Left lung (tissue), 10 donors: ENCODE measurements around the gene CENPU. TPM values are rescaled to one million over a fixed set of nuclear protein-coding genes. Genes with fewer than 3 reads are reported as not detected.

Experiments
- ATAC-seq: fragments of 200-7000 bp; cut with Tn5 transposase; one replicate; pipeline ENCODE4 v1.9.1; 2020; ENCODE audit warnings: moderate library complexity
- DNase-seq, 4 donors: peaks; one replicate each; pipeline ENCODE4 v3.0.0-alpha.2; 2013 to 2020
- H3K27ac ChIP-seq, 2 donors: fragments of 200-600 bp; sonication (generic) in 1 of 2; one replicate each; pipeline versions ENCODE4 v1.5.0 to v1.8.0; 2020 to 2021
- H3K27me3 ChIP-seq, 2 donors: fragments of 200-600 bp; sonication (generic) in 1 of 2; one replicate each; pipeline versions ENCODE4 v1.5.0 to v1.8.0; 2020 to 2021
- H3K36me3 ChIP-seq, 2 donors: fragments of 200-600 bp; sonication (generic) in 1 of 2; one replicate each; pipeline versions ENCODE4 v1.5.0 to v1.8.0; 2020 to 2021
- H3K4me1 ChIP-seq, 2 donors: fragments of 200-600 bp; one replicate each; pipeline ENCODE4 v1.8.0; 2021
- H3K4me3 ChIP-seq, 2 donors: fragments of 200-600 bp; sonication (generic) in 1 of 2; one replicate each; pipeline versions ENCODE4 v1.5.0 to v1.8.0; 2020 to 2021; ENCODE audit warnings: mild to moderate bottlenecking in 1 of 2
- H3K9me3 ChIP-seq, 2 donors: fragments of 200-600 bp; sonication (generic) in 1 of 2; one replicate each; pipeline versions ENCODE4 v1.5.0 to v1.8.0; 2020 to 2021
- CTCF ChIP-seq, 2 donors: fragments of 200-600 bp; sonication (generic) in 1 of 2; IDR thresholded peaks; one replicate each; pipeline versions ENCODE4 v1.5.0 to v1.8.0; 2021; ENCODE audit warnings: antibody characterized with exemption in 2 of 2
- intact Hi-C, 2 donors: fragments of 100-400 bp; cut with DNase I; formaldehyde crosslinking; loops; one replicate each; pipeline versions ENCODE4 v1.11.2 to v1.14.2; 2022
- polyA plus RNA-seq, 6 donors: library from polyadenylated mRNA; unstranded; fragments of 120-200 nt; gene quantifications; one replicate each; pipeline ENCODE4 v1.2.1, GENCODE V29; 2013; ENCODE audit not compliant: insufficient read length in 6 of 6
- total RNA-seq, 2 donors: library from RNA; stranded (reverse); fragmentation: NEBNext Ultra II Directional; extraction: Animal tissue kit (Norgen Biotek cat#: 25700); gene quantifications; one replicate each; pipeline ENCODE4 v1.2.1, GENCODE V29; 2021
- donor health status: DM: no; HTN: yes; CAD: no.
- donor health status: DM: no; HTN: no; CAD: no.

Gene CENPU
- total and polyA plus RNA-seq, 8 donors: 11.3 to 59.1 (median 34.0) TPM

DNA sequence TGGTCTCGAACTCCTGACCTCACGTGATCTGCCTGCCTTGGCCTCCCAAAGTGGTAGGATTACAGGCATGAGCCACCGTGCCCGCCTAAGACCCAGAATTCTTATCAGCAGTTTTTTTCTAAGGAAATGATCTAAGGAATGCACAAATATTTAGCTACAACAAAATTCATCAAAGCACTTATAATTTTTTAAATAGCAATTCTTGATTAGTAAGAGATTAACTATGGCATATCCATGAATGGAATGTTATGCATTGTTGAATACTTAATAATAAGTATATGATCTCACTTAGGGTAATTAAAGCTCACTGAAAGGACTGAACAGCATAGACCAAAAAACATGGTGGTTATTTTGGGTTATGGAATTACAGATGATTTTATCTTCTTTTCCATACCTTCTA is 18.4 kb downstream of the CENPU start:
- Histone ChIP-seq H3K4me1 (no peaks in the 10 kb centered on the region), H3K36me3 (peaks cover 0 to 14% of the 10 kb centered on the region in 2 donors), H3K9me3 (no peaks in the 10 kb centered on the region), H3K27me3 (no peaks in the 10 kb centered on the region), H3K27ac (no peak overlapping the region), H3K4me3 (no peak overlapping the region)
- intact Hi-C loops: no loop called here
- ATAC-seq (no peak), DNase-seq (no peak)
- no peak for TF ChIP-seq CTCF (IDR thresholded peaks at IDR 0.05)

DNA sequence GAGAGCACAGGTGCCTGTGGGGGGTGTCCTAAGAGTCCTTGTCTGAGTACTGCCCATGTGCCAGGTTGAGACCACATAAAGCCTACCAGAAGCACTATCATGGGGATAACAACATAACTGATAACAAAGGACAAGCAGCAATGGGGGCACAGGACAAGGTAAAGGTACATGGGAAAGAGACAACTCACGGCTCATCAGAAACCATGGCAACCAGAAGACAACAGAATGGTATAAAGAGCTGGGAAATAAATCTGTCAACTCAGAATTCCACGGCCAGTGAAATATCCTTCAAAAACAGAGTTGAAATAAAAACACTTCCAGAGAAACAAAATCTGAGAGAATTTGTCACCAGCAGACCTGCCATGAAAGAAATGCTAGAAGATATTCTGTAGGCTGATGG is 20.0 kb downstream of the CENPU start:
- no peaks in the 10 kb centered on the region for H3K9me3 ChIP-seq
- no peaks in the 10 kb centered on the region for H3K27me3 ChIP-seq
- no peaks in the 10 kb centered on the region for H3K4me1 ChIP-seq
- intact Hi-C loops: no loop called here
- no peak for TF ChIP-seq CTCF (IDR thresholded peaks at IDR 0.05)
- H3K4me3 ChIP-seq: no peak overlapping the region
- DNase-seq: no peak
- peaks cover 0 to 14% of the 10 kb centered on the region in 2 donors for H3K36me3 ChIP-seq
- ATAC-seq: no peak
- H3K27ac ChIP-seq: no peak overlapping the region

DNA sequence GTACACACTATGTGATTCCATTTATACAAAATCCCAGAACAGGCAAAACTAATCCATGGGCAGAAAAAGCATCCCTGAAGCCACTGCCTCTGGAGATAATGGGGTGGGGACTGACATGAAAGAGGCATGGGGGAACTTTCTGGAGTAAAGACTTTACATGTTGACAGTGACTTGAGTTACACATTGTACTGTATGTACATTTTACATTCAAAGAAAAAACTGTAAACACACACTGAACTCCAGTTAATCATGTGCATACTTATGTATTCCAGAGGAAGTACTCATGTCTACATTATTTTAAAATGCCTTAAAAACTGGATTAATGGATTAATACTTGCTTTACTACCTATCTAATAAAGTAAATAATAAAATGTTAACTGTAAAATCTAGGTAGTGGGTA is 21.6 kb downstream of the CENPU start:
- TF ChIP-seq CTCF (IDR thresholded peaks at IDR 0.05): no peak
- no peaks in the 10 kb centered on the region for H3K4me1 ChIP-seq
- ATAC-seq: no peak
- H3K9me3 ChIP-seq: no peaks in the 10 kb centered on the region
- no peaks in the 10 kb centered on the region for H3K27me3 ChIP-seq
- no peak overlapping the region for H3K27ac ChIP-seq
- intact Hi-C loops: no loop called here
- H3K36me3 ChIP-seq: peaks cover 0 to 6% of the 10 kb centered on the region in 2 donors
- no peak overlapping the region for H3K4me3 ChIP-seq
- no peak for DNase-seq

GRCh38 chr4:184706453-184706852 is 27.4 kb downstream of the CENPU start:
- DNase-seq (no peak), ATAC-seq (no peak)
- Histone ChIP-seq H3K4me1 (no peaks in the 10 kb centered on the region), H3K9me3 (no peaks in the 10 kb centered on the region), H3K4me3 (no peak overlapping the region), H3K36me3 (peaks cover 0 to 3% of the 10 kb centered on the region in 2 donors), H3K27me3 (no peaks in the 10 kb centered on the region), H3K27ac (no peak overlapping the region)
- intact Hi-C loops: no loop called here
- no peak for TF ChIP-seq CTCF (IDR thresholded peaks at IDR 0.05)

GRCh38 chr4:184705692-184706091 is 28.2 kb downstream of the CENPU start:
- H3K36me3 ChIP-seq: peaks cover 0 to 3% of the 10 kb centered on the region in 2 donors
- H3K4me1 ChIP-seq: no peaks in the 10 kb centered on the region
- H3K27ac ChIP-seq: no peak overlapping the region
- H3K4me3 ChIP-seq: no peak overlapping the region
- DNase-seq (no peak), ATAC-seq (no peak)
- H3K9me3 ChIP-seq: no peaks in the 10 kb centered on the region
- H3K27me3 ChIP-seq: no peaks in the 10 kb centered on the region
- no peak for TF ChIP-seq CTCF (IDR thresholded peaks at IDR 0.05)
- intact Hi-C loops: no loop called here
